Nucleus accumbens (tissue), 56 donors: ENCODE data around the gene MAGEA10.
"Not testable (repeated sequence)": the region's sequence is repeated elsewhere in the genome, so short reads cannot be mapped to it uniquely, and the experiment has no call there.

ENCODE experiments used
- DNase-seq, 56 donors: peaks; one replicate each; lab custom pipeline; 2025; lab: John Stamatoyannopoulos, UW

The MAGEA10 gene

GRCh38 chrX:152138388-152138784 is at the start of gene MAGEA10:
Gene MAGEA10 (minus strand): TSS chrX:152138577. CDS start chrX:152135620, 2,957 bp downstream.
- no peak for DNase-seq

- no peak for DNase-seq
Observed at GRCh38 chrX:152177497-152178269, 39.3 kb upstream of the MAGEA10 start.

GRCh38 chrX:152177052-152177451 is 38.7 kb upstream of the MAGEA10 start:
- DNase-seq, result no peak

GRCh38 chrX:152175892-152176291 is 37.5 kb upstream of the MAGEA10 start:
- DNase-seq, result not testable (repeated sequence)

- not testable (repeated sequence) for DNase-seq
Observed at GRCh38 chrX:152173923-152174322, 35.5 kb upstream of the MAGEA10 start.

GRCh38 chrX:152170621-152171020 is 32.2 kb upstream of the MAGEA10 start:
- no peak for DNase-seq

- no peak for DNase-seq
Observed at GRCh38 chrX:152165033-152165743, 26.8 kb upstream of the MAGEA10 start.

GRCh38 chrX:152157042-152157441 is 18.7 kb upstream of the MAGEA10 start:
- DNase-seq, result no peak

GRCh38 chrX:152155766-152156310 is 17.5 kb upstream of the MAGEA10 start:
- no peak for DNase-seq

- DNase-seq, result no peak
Observed at GRCh38 chrX:152154050-152154449, 15.7 kb upstream of the MAGEA10 start.

- DNase-seq, result no peak
Observed at GRCh38 chrX:152151256-152151655, 12.9 kb upstream of the MAGEA10 start.

- no peak for DNase-seq
Observed at GRCh38 chrX:152149648-152150047, 11.3 kb upstream of the MAGEA10 start.

GRCh38 chrX:152139589-152139988 is 1.2 kb upstream of the MAGEA10 start:
- no peak for DNase-seq

GRCh38 chrX:152137771-152138387 is 498 bp downstream of the MAGEA10 start:
- DNase-seq, result no peak

GRCh38 chrX:152136312-152136711 is 2.1 kb downstream of the MAGEA10 start:
- DNase-seq, result no peak

- no peak for DNase-seq
Observed at GRCh38 chrX:152131525-152131924, 6.9 kb downstream of the MAGEA10 start.

GRCh38 chrX:152129069-152129844 is 9.1 kb downstream of the MAGEA10 start:
- not testable (repeated sequence) for DNase-seq

- DNase-seq, result no peak
Observed at GRCh38 chrX:152117305-152117704, 21.1 kb downstream of the MAGEA10 start.

GRCh38 chrX:152108527-152108926 is 29.9 kb downstream of the MAGEA10 start:
- no peak for DNase-seq

GRCh38 chrX:152103866-152104265 is 34.5 kb downstream of the MAGEA10 start:
- DNase-seq, result no peak
